Mesodermal cell (in vitro differentiated cells): Measurements from ENCODE around the gene SLC48A1.

Experiments
- H3K27ac ChIP-seq: 2 replicates; pipeline ENCODE4 v1.7.0; 2013; ENCODE audit warnings: mild to moderate bottlenecking, low read depth, low read length, moderate library complexity; ENCODE audit not compliant: severe bottlenecking
- H3K36me3 ChIP-seq: 2 replicates; pipeline ENCODE4 v1.7.1; 2013; ENCODE audit warnings: mild to moderate bottlenecking, low read length, moderate library complexity; ENCODE audit not compliant: control insufficient read depth, insufficient read depth
- H3K4me1 ChIP-seq: one replicate; pipeline ENCODE4 v1.7.1; 2013; ENCODE audit warnings: mild to moderate bottlenecking, low read length; ENCODE audit not compliant: insufficient read depth, control insufficient read depth, poor library complexity, severe bottlenecking
- H3K4me3 ChIP-seq: 2 replicates; pipeline ENCODE4 v1.7.0; 2013; ENCODE audit warnings: low read length, control low read depth, mild to moderate bottlenecking; ENCODE audit not compliant: insufficient read depth, poor library complexity, severe bottlenecking; ENCODE audit errors: extremely low read depth
- H3K9me3 ChIP-seq: 2 replicates; pipeline ENCODE4 v1.7.1; 2013; ENCODE audit warnings: mild to moderate bottlenecking, low read length, moderate library complexity; ENCODE audit not compliant: control insufficient read depth
- WGBS, 2 experiments: methylation state at CpG; one replicate each; pipeline ENCODE4 v1.1.5; 2013; ENCODE audit warnings: missing lambda C conversion rate in 2 of 2; ENCODE audit not compliant: insufficient coverage in 2 of 2; 5-methylcytosine and 5-hydroxymethylcytosine counted together

SLC48A1 gene

DNA sequence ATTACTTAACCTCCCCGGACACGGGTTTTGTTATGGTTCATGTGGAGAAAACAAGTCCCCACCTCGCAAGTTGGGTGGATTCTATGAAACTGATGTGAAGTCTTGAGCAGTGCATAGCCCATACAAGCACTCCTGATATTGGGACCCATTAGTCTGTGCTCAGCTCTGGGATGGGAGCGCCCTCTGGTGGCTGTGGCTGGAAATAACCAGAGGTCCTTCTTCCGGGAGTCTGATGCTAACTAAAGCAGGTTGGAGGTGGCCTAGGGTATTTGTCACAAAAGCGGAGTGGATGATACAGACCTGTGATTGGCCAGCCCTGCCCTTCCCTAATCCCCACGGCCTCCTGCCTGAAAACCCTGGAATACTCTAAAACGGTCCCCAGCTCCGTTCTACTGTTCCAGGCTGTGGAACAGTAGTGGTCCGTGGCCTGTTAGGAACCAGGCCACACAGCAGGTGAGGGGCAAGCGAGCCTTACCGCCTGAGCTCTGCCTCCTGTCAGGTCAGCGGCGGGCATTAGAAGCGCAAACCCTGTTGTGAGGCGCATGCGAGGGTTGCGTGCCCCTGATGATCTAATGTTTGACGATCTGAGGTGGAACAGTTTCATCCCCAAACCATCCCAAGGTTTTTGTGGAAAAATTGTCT, 6.4 kb downstream of the SLC48A1 start:
- Histone ChIP-seq H3K9me3 (no peaks in the 10 kb centered on the region), H3K27ac (no peak overlapping the region), H3K4me3 (no peak overlapping the region), H3K4me1 (peaks cover 29% of the 10 kb centered on the region), H3K36me3 (peaks cover 29% of the 10 kb centered on the region)
- 33 to 66% methylated on average over 13 to 15 of the region's 19 CpGs for WGBS, 2 experiments

DNA sequence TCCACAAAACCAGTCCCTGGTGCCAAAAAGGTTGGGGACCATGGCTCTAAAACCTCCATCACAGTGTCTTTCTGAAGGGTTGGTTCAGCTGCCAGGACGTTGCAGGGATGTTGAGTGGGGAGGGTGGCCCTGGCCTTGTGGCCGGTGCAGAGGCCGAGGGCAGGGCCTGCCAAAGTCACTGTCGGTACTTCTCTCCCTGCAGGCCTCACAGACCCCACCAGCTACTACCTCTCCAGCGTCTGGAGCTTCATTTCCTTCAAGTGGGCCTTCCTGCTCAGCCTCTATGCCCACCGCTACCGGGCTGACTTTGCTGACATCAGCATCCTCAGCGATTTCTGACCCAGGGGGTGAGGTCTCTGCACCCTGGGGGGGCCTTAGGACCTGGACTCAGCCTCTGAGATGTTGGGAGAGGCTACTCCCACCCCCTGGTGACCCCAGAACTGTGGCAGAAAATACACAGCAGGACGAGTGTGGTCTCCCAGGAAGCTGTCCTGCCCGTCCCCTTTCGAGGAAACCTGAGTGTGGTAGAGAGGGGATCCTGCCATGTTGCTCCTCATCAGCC, 7.0 kb downstream of the SLC48A1 start:
- 83 to 86% methylated on average over 9 to 11 of the region's 11 CpGs for WGBS, 2 experiments
- Histone ChIP-seq H3K27ac (no peak overlapping the region), H3K9me3 (no peaks in the 10 kb centered on the region), H3K4me3 (no peak overlapping the region), H3K36me3 (peaks cover 36% of the 10 kb centered on the region), H3K4me1 (peaks cover 29% of the 10 kb centered on the region)

DNA sequence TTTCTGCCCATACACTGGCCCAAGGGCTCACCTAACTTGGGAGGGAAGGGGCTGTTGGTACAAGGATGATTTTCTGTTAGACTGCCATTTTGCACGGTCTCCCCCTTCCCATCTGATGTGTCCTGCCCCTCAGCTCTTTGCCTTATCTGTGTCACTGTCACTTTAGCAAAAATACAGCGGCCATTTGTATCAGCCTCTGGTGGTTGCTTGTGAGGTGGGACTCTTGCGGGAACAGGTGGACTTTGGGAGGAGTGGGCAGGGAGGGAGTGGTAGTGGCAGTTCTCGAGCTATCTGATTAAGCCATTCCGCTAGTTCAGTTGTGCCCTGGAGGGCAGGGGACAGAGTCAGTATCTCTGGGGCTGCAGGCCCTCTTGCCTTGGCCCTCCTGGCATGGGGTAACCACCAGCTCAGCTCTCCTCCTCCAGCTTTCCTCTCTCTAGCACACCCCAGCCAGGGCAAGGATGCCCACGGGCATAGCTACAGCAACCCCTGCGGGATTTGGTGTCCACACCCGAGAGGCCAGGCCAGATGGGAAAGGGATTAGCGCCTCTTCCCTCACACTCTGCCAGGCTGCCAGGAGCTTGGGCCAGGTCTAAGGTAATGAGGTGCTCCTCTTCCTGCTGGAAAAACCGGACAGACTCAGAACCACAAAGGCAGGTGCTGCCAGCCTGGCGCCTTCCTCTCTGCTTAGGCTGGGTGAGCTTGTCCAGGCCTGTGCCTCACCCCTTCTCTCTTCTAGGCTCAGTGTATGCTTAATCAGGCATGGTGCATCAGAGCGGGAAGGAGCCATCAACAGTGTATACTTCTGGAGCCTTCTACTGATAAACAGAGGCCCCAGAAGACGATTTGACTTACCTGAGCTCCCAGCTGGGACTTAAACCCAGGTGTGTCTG, 8.7 kb downstream of the SLC48A1 start:
- Histone ChIP-seq H3K9me3 (no peaks in the 10 kb centered on the region), H3K4me1 (peaks cover 17% of the 10 kb centered on the region), H3K27ac (peak overlapping the region; percentile 36), H3K36me3 (peaks cover 53% of the 10 kb centered on the region), H3K4me3 (no peak overlapping the region)
- 93 to 95% methylated on average over 11 of the region's 13 CpGs for WGBS, 2 experiments

DNA sequence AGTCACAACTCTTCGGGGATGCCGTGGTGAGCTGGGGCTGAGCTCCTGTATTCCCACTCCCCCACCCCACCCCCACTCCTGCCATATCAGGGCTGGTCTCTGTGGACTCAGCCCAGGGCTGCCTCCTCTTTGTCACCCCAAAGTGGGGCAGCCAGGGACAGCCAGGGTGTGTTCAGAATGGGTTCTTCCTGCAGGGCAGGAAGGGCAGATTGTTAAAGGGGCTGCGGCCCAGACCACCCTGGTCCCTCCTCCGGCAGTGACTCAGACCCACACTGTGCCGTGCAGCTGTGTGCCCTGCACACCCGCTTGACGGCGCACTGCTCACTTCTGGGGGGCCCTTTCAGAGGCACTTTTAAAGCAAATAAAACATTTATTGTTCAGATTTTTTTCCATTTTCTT, 9.3 kb downstream of the SLC48A1 start:
- Histone ChIP-seq H3K27ac (peak overlapping the region; percentile 36), H3K4me1 (peaks cover 11% of the 10 kb centered on the region), H3K4me3 (no peak overlapping the region), H3K36me3 (peaks cover 59% of the 10 kb centered on the region), H3K9me3 (no peaks in the 10 kb centered on the region)
- 98 to 100% methylated on average over 5 to 8 of the region's 8 CpGs for WGBS, 2 experiments

DNA sequence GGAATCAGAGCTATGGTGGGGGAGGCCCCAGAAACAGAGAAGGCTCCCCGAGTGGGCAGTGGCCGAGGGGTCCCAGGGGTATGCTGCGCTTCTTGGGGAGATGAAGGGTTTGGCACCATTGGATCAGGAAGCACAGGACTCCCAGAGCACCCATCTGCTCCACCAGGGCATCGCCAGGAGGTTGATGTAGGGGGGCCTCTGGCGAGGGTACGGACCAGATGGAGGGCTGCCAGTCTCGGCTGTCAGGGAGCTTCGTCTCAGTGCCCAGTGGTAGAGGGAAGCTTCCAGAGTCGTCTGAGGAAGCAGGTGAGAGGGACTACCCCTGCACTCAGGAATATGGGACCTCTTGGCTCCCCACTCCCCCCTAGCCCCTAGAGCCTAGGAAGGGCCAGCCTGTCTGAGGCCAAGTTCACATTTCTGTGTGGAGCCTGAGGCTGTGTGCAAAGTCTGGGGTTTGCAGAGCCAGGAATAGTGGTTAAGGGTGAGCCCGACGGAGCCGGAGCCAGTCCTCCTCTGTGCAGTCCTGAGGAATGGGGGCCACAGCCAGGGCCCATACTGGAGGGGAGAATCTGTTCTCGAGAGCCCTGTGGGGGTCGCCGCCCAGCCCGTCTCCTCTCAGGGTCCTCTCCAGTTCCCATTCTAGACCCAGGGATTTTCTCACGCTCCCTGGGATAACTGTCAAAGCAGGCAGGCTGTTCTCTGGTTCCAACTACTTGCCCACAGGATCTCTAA, 10.2 kb downstream of the SLC48A1 start:
- Histone ChIP-seq H3K27ac (no peak overlapping the region), H3K4me3 (no peak overlapping the region), H3K4me1 (peaks cover 3% of the 10 kb centered on the region), H3K9me3 (no peaks in the 10 kb centered on the region), H3K36me3 (peaks cover 67% of the 10 kb centered on the region)
- WGBS, 2 experiments: 95 to 100% methylated on average over 12 to 14 of the region's 17 CpGs

DNA sequence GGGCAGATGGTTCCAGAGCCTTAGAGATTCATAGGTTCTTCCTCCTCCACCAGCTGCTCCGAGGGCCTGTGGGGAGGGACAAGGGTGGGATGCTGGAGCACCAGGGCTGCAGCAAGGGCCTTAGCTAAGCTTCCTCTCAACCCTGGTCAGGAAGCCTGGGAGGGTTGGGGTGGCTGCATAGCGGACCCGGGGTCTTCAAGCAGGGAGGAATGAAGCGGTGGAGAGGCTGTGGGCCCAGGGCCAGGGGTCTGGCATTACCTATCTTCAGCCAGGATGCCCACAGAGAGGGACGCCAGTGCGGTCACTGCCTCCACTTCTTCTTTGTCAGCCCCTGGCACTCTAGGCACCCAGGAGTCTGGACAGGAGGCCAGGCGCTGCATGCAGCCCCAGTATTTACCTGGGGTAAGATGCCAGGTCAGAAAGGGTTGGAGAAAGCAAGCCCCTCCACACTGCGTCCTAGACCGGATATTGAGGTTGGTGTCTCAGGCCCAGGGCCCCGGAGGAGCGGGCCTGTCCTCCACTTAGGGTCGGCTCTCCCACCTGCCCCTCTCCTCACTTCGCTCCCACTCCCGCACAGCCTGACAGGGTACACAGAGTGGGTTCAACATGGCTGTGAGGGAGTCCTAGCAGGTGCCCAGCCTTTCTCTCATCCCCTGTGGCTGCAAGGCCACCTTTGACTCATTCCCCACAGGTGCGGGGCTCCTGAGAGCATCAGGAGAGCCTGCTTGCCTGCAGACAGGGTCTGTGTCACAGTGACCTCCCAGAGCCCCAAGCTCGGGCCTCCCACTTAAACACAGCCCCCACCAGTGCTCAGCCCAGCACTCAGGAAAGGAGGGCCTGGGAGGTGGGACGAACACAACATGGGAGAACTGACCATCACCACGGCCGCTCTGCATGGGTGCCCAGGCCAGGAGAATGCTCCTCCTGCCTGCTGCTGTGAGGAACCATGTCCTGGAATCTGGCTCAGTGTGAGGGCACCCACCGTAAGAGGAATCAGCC, 11.1 kb downstream of the SLC48A1 start:
- no peak overlapping the region for H3K4me3 ChIP-seq
- H3K4me1 ChIP-seq: no peaks in the 10 kb centered on the region
- 97% methylated on average over 13 to 14 of the region's 20 CpGs for WGBS, 2 experiments
- no peaks in the 10 kb centered on the region for H3K9me3 ChIP-seq
- peaks cover 76% of the 10 kb centered on the region for H3K36me3 ChIP-seq
- no peak overlapping the region for H3K27ac ChIP-seq

DNA sequence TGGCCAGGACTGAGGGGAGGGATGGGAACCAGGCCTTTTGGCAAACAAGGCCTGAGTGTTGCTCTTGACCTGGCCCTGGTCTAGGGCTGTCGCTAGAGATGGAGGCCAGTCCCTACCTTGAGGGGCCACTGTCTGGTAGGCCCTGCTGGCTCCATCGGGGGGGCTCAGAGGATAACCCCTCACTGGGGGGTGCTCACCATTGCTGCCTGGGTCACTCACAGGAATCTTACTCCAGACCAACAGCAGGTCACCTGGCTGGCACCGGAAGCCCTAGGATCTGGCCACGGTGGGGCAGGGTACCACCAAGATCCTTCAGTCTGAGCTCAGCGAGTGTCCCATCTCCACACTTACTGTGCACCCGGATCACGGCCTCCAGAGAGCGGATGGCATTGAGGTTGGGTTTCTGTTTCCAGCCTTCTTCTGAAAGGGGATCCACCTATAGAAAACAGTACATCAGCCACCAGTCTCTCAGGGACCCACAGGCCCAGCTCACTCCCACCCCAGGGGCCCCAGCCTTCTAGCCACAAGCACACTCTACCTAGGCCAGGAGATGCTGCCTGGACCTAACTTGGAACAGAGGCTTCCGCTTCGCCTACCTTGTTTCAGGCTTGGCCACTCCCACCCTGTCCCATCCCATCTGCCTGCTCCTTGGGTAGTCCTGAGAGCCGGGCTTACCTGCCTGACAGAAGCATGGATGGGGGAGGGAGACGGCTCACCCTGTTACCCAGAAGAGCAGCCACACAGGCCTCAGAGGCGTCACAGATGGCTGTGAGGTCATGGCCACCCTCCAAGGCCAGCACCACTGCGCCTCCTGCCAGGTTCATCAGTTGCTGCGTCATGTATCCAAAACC, 12.2 kb downstream of the SLC48A1 start:
- WGBS, 2 experiments: 93 to 98% methylated on average over 10 to 13 of the region's 15 CpGs
- no peak overlapping the region for H3K4me3 ChIP-seq
- no peaks in the 10 kb centered on the region for H3K9me3 ChIP-seq
- peaks cover 88% of the 10 kb centered on the region for H3K36me3 ChIP-seq
- H3K27ac ChIP-seq: no peak overlapping the region
- H3K4me1 ChIP-seq: no peaks in the 10 kb centered on the region

DNA sequence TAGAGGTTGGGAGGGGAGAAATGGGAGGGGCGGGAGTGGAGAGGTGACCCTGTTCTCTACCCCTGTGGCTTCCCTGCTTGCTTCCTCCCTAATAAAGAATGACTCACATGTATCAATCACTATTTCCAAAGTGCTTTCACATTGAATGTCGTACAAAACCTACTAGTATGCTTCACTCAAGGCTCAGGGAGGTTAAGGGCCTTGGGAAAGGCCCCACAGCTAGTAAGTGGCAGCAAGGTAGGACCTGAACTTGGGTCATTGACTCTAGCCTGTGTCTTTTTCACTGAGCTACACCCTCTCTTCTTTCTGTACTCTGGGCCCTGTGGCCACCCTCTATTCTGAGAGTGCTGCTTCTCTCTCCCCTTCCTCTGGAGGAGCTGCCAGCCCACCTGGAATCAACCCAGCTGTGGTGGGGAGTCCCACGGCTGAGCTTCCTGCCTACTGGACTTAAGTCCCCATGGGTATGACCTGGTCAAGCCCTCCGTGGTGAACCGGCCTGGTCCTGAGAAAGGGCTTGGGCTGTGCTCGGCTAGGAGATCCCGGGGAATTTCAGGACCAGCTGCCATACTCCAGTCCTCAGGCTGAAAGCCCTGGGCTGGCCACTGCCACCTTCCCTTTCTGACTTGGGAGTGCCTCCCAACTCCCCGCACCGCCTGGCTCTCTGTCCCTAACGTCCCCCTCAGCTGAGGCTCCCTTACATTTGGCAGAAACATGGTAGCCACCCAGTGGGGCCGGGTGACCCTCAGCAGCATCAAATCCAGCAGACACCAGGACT, 13.0 kb downstream of the SLC48A1 start:
- 97 to 98% methylated on average over 9 to 10 of the region's 11 CpGs for whole genome bisulfite sequencing, 2 experiments
- Histone ChIP-seq H3K27ac (no peak overlapping the region), H3K4me1 (no peaks in the 10 kb centered on the region), H3K36me3 (peaks cover 96% of the 10 kb centered on the region), H3K4me3 (no peak overlapping the region), H3K9me3 (no peaks in the 10 kb centered on the region)
